Left kidney (tissue), 2 donors: ENCODE results near the gene NUCKS1. TPM values are rescaled to one million over a fixed set of nuclear protein-coding genes. Genes with fewer than 3 reads are reported as not detected.

Source experiments
- DNase-seq: peaks from one replicate; pipeline ENCODE4 v3.0.0-alpha.2; 2013
- polyA plus RNA-seq: library from polyadenylated mRNA; unstranded; fragments of 120-200 nt; gene quantifications from one replicate; pipeline ENCODE4 v1.2.1, GENCODE V29; 2013; ENCODE audit not compliant: insufficient read length

The NUCKS1 gene
- polyA plus RNA-seq, 1 donor, result 483 TPM

GRCh38 chr1:205701891-205702290 is 48.1 kb downstream of the NUCKS1 start:
- no peak for DNase-seq

GRCh38 chr1:205701420-205701819 is 48.6 kb downstream of the NUCKS1 start:
- no peak for DNase-seq

GRCh38 chr1:205700865-205701401 is 49.0 kb downstream of the NUCKS1 start:
- peak; percentile 57 for DNase-seq

- no peak for DNase-seq
Observed at GRCh38 chr1:205699416-205699815, 50.6 kb downstream of the NUCKS1 start.

GRCh38 chr1:205698921-205699320 is 51.1 kb downstream of the NUCKS1 start:
- no peak for DNase-seq

GRCh38 chr1:205693421-205693991 is 56.5 kb downstream of the NUCKS1 start:
- no peak for DNase-seq

GRCh38 chr1:205692423-205692822 is 57.6 kb downstream of the NUCKS1 start:
- DNase-seq, result no peak

- no peak for DNase-seq
Observed at GRCh38 chr1:205690122-205690756, 59.7 kb downstream of the NUCKS1 start.

GRCh38 chr1:205689479-205689878 is 60.5 kb downstream of the NUCKS1 start:
- no peak for DNase-seq

- DNase-seq, result no peak
Observed at GRCh38 chr1:205688171-205689080, 61.6 kb downstream of the NUCKS1 start.

GRCh38 chr1:205687242-205687641 is 62.7 kb downstream of the NUCKS1 start:
- no peak for DNase-seq

- no peak for DNase-seq
Observed at GRCh38 chr1:205681364-205681763, 68.6 kb downstream of the NUCKS1 start.

GRCh38 chr1:205680073-205680851 is 69.7 kb downstream of the NUCKS1 start, which contains the start of gene SLC45A3:
SLC45A3 (minus strand) TSS chr1:205680509; CDS start chr1:205664656, 15,853 bp downstream.
- DNase-seq, result no peak

GRCh38 chr1:205678286-205679111 is 71.5 kb downstream of the NUCKS1 start:
- no peak for DNase-seq

GRCh38 chr1:205677167-205677566 is 72.8 kb downstream of the NUCKS1 start:
- DNase-seq, result no peak

- no peak for DNase-seq
Observed at GRCh38 chr1:205676597-205676996, 73.4 kb downstream of the NUCKS1 start.

GRCh38 chr1:205676002-205676401 is 74.0 kb downstream of the NUCKS1 start:
- DNase-seq, result no peak

GRCh38 chr1:205675247-205675646 is 74.7 kb downstream of the NUCKS1 start:
- DNase-seq, result no peak

GRCh38 chr1:205672970-205673369 is 77.0 kb downstream of the NUCKS1 start:
- DNase-seq, result no peak

- DNase-seq, result no peak
Observed at GRCh38 chr1:205672395-205672889, 77.5 kb downstream of the NUCKS1 start.
